ENCODE data around the gene ZNF334.

ZNF334 gene

GRCh38 chr20:46484954-46485353, 28.4 kb downstream of the ZNF334 start:
- no peak for FAIRE-seq

DNA sequence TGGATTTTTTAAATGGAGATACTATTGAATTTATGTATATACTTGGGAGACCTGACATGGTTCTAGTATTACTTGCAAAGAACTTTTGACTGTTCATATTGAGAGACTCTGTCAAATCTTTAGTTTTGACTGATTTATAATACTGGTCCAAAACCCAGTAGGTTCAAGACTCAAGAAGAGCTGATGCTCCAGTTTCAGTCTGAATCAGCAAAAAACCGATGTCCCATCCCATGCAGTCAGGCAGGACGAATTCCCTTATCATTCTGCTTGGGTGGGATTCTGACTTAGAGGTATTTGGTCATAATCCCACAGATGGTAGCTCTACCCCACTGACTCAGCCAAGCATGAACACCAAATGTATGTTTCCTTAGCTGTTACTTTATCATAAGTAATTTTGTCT, 29.5 kb downstream of the ZNF334 start:
- no peak for FAIRE-seq

GRCh38 chr20:46482864-46483263, 30.5 kb downstream of the ZNF334 start:
- no peak for FAIRE-seq

DNA sequence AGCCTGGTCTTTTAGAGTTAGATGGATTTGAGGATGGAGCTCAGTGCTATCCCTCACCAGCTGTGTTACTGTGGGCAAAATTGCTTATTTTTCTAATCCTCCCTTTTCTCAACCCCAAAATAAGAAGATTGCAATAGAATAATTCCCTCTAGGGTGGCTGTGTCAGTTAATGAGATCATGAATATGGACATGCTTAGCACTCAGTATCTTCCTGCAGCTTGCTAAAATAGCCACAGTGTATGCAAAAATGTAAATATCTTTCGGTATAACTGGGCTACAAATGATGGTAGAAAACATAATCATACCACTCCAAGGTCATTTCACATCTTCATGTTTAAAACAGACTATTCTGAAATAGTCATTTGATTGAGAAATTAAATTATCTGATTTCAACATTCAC, 35.7 kb downstream of the ZNF334 start:
- no peak for FAIRE-seq

DNA sequence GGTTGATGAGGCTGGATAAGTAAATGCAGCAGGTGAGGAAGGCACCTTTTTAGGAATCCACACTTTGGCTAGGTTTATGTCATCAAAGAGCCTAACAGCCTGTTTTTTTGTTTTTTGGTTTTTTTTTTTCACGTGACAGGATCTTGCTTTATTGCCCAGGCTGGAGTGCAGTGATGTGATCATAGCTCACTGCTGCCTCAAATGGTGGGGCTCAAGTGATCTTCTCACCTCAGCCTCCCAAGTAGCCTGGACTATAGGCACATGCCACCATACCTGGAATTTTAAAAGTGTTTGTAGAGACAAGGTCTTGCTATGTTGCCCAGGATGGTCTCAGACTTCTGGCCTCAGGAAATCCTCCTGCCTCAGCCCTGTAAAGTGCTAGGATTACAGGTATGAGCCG, 36.1 kb downstream of the ZNF334 start:
- FAIRE-seq = no peak

DNA sequence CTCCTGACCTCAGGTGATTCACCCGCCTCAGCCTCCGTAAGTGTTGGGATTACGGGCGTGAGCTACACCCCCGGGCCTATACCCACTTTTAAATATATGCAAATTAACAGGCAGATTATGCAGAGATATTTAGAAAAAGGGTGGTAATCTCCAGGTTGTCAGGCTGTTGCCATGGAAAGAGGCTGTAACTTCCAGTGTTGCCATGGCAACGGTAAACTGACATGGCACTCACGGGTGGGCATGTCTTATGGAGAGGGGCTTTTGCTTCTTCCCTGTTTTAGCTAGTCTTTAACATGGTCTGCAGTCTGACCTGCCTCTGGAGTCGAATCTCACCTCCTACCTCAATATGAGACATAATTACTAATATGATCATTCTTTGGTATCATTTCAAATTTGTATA, 44.9 kb downstream of the ZNF334 start:
- FAIRE-seq = no peak

DNA sequence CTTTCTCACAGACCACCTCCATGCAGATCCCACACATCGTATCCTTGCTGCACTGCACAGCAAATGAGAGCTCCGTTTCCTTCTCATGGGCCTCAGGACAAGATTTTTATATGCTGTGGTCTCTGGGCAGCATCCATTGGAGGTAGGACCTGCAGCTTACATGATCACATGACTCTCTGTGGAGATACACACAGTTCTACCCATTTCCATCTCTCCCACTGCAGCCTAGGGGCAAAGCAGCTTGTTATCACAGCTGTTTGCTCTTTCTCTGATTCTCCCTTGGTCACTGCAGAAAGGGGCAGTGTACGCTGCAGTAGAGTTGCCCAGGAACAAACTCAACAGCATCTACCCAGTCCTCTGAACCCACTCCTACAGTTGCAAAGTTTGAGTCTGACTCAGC, 48.9 kb downstream of the ZNF334 start:
- no peak for FAIRE-seq

DNA sequence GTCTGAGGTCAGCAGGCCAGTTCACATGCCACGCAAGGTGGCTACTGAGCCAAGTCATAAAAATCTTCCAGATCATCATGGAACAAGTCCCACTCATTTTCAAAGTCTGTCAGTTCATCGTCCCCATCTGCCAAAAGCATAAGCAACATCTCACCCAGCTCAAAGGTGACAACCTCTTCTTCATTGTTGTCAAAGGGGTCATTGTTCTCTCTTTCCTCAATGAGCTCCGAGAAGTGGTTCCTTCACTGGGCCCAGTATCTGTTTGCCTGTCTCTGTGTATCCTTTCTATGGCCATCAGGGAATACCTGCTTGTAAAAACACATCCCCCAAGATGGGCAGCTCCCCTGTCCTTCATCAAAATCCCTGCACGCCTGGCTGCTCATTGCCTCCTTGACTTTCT, 49.5 kb downstream of the ZNF334 start:
- FAIRE-seq = no peak

- no peak for FAIRE-seq
Measured at GRCh38 chr20:46461808-46462207, 51.6 kb downstream of the ZNF334 start.

DNA sequence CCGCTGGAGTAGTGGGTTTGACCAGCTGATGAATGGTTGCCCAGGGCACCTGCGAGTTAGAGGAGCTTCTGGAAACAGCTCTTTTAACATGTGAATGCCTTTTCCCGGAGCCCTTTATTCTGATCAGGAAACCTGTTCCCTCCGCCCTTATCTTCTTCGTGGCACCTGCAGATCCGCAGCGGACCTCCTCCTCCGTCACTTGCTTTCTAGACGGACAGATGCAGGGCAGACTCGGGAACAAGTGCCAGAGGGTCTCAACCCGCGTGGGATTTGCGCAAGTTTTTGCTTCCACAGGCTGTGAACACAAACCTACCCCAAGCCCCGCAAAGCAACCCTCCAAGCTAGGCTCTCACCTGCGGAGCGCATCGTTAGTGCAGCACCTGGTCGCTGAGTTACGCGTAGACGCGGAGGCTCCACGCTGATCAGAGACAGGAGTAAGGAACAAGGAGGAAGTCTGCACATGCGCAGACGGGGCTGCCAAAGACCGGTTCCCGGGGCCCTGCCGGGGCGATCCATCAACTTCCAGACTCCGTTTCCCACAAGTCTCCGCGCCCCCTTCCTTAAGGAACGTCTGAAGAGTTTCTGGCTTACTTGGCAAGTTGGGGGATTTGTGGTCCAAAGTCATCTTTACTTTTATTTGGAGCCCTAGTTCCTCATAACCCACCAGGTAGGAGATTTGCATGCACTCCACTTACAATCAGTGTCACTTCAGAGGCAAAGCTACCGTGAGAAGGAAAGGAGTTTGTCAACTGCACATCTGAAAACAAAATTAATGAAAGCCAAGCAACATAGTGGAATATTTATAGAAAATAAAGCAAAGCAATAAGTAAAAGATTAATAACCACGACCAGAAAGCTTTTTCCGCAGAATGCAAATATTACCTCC, 54.3 kb downstream of the ZNF334 start:
- no peak for FAIRE-seq

GRCh38 chr20:46456255-46457028, 56.9 kb downstream of the ZNF334 start:
- no peak for FAIRE-seq

- no peak for FAIRE-seq
Measured at GRCh38 chr20:46455729-46456128, 57.6 kb downstream of the ZNF334 start.
